Progenitor cell of endocrine pancreas (in vitro differentiated cells): ENCODE results near the gene PPP5C. TPM values are rescaled to one million over a fixed set of nuclear protein-coding genes. Genes with fewer than 3 reads are reported as not detected.

Experiments used
- DNase-seq: peaks from one replicate; pipeline ENCODE4 v3.0.0; 2021; ENCODE audit warnings: low spot score; ENCODE audit not compliant: unreplicated experiment
- H3K27ac Mint-ChIP-seq: 2 replicates; pipeline ENCODE4 v1.8.0; 2021; ENCODE audit warnings: mild to moderate bottlenecking, moderate library complexity, mixed read lengths
- H3K27me3 Mint-ChIP-seq: 2 replicates; pipeline ENCODE4 v1.8.0; 2021; ENCODE audit warnings: mixed read lengths
- H3K36me3 Mint-ChIP-seq: 2 replicates; pipeline ENCODE4 v1.8.0; 2022; ENCODE audit warnings: mixed read lengths; ENCODE audit not compliant: insufficient read depth
- H3K4me1 Mint-ChIP-seq: 2 replicates; pipeline ENCODE4 v1.8.0; 2021; ENCODE audit warnings: low read depth, mixed read lengths
- H3K4me3 Mint-ChIP-seq: 2 replicates; pipeline ENCODE4 v1.8.0; 2021; ENCODE audit warnings: low read depth, mild to moderate bottlenecking, moderate library complexity, mixed read lengths
- H3K9me3 Mint-ChIP-seq: 2 replicates; pipeline ENCODE4 v1.8.0; 2021; ENCODE audit warnings: low read depth, mixed read lengths
- total RNA-seq: library from RNA; stranded (reverse); gene quantifications from 2 replicates; pipeline ENCODE4 v1.2.1, GENCODE V29; 2021
- TF ChIP-seq, protein P1 (sequence below): fragments of 200-600 bp; sonication (generic); IDR thresholded peaks from one replicate; pipeline ENCODE4 v1.5.0; 2021; ENCODE audit warnings: antibody characterized with exemption, mild to moderate bottlenecking; ENCODE audit not compliant: unreplicated experiment

The PPP5C gene
- total RNA-seq, 1 donor from 2014 or later: 97.8 TPM

DNA sequence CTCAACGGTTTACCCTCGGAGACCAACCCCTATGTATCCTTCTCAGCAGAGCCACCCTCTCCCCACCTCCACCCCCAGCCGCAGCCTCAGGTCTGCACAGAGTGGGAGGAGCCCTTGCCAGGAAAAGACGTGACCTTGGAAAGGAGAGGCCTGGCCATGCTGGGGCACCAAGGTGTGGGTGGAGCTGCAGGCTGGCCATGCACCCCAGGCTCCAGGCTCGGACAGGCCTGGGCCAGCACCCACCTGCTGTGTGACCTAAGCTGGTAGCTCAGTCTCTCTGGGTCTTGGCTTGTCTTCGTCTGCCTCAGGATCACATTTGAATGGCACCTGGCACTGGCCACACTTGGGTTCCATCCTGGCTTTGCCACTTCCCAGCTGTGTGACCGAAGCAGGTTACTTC, 37.0 kb downstream of the PPP5C start:
- H3K9me3 Mint-ChIP-seq: no peaks in the 10 kb centered on the region
- TF ChIP-seq, protein P1, sequence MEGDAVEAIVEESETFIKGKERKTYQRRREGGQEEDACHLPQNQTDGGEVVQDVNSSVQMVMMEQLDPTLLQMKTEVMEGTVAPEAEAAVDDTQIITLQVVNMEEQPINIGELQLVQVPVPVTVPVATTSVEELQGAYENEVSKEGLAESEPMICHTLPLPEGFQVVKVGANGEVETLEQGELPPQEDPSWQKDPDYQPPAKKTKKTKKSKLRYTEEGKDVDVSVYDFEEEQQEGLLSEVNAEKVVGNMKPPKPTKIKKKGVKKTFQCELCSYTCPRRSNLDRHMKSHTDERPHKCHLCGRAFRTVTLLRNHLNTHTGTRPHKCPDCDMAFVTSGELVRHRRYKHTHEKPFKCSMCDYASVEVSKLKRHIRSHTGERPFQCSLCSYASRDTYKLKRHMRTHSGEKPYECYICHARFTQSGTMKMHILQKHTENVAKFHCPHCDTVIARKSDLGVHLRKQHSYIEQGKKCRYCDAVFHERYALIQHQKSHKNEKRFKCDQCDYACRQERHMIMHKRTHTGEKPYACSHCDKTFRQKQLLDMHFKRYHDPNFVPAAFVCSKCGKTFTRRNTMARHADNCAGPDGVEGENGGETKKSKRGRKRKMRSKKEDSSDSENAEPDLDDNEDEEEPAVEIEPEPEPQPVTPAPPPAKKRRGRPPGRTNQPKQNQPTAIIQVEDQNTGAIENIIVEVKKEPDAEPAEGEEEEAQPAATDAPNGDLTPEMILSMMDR: no peak
- no peak for DNase-seq
- H3K4me3 Mint-ChIP-seq: no peak overlapping the region
- H3K27ac Mint-ChIP-seq: no peak overlapping the region
- H3K4me1 Mint-ChIP-seq: peaks cover 8% of the 10 kb centered on the region
- H3K36me3 Mint-ChIP-seq: peaks cover 38% of the 10 kb centered on the region
- no peaks in the 10 kb centered on the region for H3K27me3 Mint-ChIP-seq

GRCh38 chr19:46384396-46384795, 37.5 kb downstream of the PPP5C start:
- Mint-ChIP-seq H3K27ac (peak overlapping the region; percentile 76), H3K27me3 (no peaks in the 10 kb centered on the region), H3K36me3 (peaks cover 39% of the 10 kb centered on the region)

GRCh38 chr19:46385636-46386035, 38.7 kb downstream of the PPP5C start:
- TF ChIP-seq, protein P1: no peak
- no peak overlapping the region for H3K27ac Mint-ChIP-seq
- H3K4me3 Mint-ChIP-seq: no peak overlapping the region
- no peak for DNase-seq
- H3K9me3 Mint-ChIP-seq: no peaks in the 10 kb centered on the region
- H3K36me3 Mint-ChIP-seq: peaks cover 37% of the 10 kb centered on the region
- peaks cover 8% of the 10 kb centered on the region for H3K4me1 Mint-ChIP-seq
- H3K27me3 Mint-ChIP-seq: no peaks in the 10 kb centered on the region

More at GRCh38 chr19:46384396-46384795, 37.5 kb downstream of the PPP5C start:
- Mint-ChIP-seq H3K4me1 (peaks cover 8% of the 10 kb centered on the region), H3K9me3 (no peaks in the 10 kb centered on the region), H3K4me3 (no peak overlapping the region)
- TF ChIP-seq, protein P1: no peak
- no peak for DNase-seq

DNA sequence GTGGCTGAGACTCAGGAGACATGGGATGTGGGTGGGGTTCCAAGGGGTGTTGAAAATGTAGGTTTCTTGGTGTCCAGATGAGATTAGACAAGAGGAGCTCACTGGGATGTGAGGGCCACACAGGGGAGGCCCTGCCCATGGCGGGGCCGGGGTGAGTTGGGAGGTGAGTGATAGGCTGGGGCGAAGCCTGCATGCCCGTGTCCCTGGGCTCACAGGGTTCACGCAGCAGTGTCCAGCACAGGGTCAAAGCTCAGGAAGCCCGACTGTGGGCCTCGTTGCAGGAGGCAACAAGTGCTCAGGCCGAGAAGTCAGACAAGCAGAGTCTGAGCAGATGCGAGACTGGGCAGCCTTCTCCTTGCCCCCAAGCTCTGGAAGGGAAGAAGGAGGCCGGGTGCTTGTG, 39.3 kb downstream of the PPP5C start:
- no peaks in the 10 kb centered on the region for H3K27me3 Mint-ChIP-seq
- TF ChIP-seq, protein P1: no peak
- H3K9me3 Mint-ChIP-seq: no peaks in the 10 kb centered on the region
- H3K4me1 Mint-ChIP-seq: peaks cover 8% of the 10 kb centered on the region
- DNase-seq: no peak
- peaks cover 34% of the 10 kb centered on the region for H3K36me3 Mint-ChIP-seq
- no peak overlapping the region for H3K4me3 Mint-ChIP-seq
- no peak overlapping the region for H3K27ac Mint-ChIP-seq

- TF ChIP-seq, protein P1: no peak
- Mint-ChIP-seq H3K9me3 (no peaks in the 10 kb centered on the region), H3K4me3 (no peak overlapping the region), H3K27ac (no peak overlapping the region), H3K27me3 (no peaks in the 10 kb centered on the region), H3K4me1 (peaks cover 8% of the 10 kb centered on the region), H3K36me3 (peaks cover 34% of the 10 kb centered on the region)
- no peak for DNase-seq
These were observed 40.3 kb downstream of the PPP5C start for GRCh38 chr19:46386996-46387712.
